ENCODE data around the gene GRIK4. TPM values are rescaled to one million over a fixed set of nuclear protein-coding genes. Genes with fewer than 3 reads are reported as not detected.

The GRIK4 gene
- total RNA-seq, 1 donor from 2014 or later = 0.06 TPM

DNA sequence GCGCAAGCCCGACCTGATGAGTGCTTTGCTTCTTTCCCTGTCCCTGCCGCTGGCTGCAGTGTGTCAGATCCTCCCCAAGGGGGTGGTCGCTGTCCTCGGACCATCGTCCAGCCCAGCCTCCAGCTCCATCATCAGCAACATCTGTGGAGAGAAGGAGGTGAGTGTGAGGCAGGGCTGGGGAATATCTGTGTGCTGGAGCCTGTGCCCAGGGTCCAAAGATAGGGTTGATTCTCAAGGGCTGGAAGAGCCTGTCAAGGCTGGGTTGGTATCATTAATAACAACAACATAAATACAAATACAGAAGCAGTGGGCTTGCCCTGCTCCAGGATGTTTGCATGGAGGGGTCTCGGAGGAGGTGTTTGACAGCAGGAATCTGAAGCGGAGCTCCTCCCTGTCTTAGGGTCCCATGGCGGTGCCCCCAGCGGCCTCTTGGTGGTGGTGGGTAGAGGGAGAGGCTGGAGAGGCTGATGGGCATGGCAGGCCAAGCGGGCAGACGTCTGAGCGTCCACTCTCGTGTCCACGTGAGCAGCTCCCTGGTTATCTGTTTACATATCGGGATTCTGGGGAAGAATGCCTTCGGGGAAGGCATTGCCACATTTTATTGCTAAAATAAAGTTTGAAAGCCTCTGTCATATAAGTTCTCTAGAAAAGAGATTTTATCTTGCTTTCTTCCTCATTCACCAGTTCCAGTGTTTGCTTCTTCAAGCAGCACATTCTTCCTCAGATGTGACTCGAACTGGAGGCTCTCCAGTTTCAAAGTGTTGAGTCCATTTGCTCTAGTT, 304.0 kb downstream of the GRIK4 start:
- no peak overlapping the region for H3K4me3 ChIP-seq (ENCODE audit: low read depth, low read length)

GRCh38 chr11:120816176-120816575, 304.6 kb downstream of the GRIK4 start:
- TF ChIP-seq, protein P1, sequence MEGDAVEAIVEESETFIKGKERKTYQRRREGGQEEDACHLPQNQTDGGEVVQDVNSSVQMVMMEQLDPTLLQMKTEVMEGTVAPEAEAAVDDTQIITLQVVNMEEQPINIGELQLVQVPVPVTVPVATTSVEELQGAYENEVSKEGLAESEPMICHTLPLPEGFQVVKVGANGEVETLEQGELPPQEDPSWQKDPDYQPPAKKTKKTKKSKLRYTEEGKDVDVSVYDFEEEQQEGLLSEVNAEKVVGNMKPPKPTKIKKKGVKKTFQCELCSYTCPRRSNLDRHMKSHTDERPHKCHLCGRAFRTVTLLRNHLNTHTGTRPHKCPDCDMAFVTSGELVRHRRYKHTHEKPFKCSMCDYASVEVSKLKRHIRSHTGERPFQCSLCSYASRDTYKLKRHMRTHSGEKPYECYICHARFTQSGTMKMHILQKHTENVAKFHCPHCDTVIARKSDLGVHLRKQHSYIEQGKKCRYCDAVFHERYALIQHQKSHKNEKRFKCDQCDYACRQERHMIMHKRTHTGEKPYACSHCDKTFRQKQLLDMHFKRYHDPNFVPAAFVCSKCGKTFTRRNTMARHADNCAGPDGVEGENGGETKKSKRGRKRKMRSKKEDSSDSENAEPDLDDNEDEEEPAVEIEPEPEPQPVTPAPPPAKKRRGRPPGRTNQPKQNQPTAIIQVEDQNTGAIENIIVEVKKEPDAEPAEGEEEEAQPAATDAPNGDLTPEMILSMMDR (conservative IDR thresholded peaks at IDR 0.05; ENCODE audit: low read depth, low read length) = no peak
- DNase-seq (ENCODE audit: low read depth) = no peak
- no peak overlapping the region for H3K4me3 ChIP-seq (ENCODE audit: low read depth, low read length)

More for the DNA sequence above, 304.0 kb downstream of the GRIK4 start:
- TF ChIP-seq, protein P1 (conservative IDR thresholded peaks at IDR 0.05; ENCODE audit: low read depth, low read length) = no peak
- DNase-seq (ENCODE audit: low read depth) = no peak

GRCh38 chr11:120816711-120817110, 305.2 kb downstream of the GRIK4 start:
- TF ChIP-seq, protein P1 (conservative IDR thresholded peaks at IDR 0.05; ENCODE audit: low read depth, low read length) = no peak
- H3K4me3 ChIP-seq (ENCODE audit: low read depth, low read length) = no peak overlapping the region
- no peak for DNase-seq (ENCODE audit: low read depth)

GRCh38 chr11:120817158-120817557, 305.6 kb downstream of the GRIK4 start:
- no peak overlapping the region for H3K4me3 ChIP-seq (ENCODE audit: low read depth, low read length)
- TF ChIP-seq, protein P1 (conservative IDR thresholded peaks at IDR 0.05; ENCODE audit: low read depth, low read length) = no peak
- no peak for DNase-seq (ENCODE audit: low read depth)

DNA sequence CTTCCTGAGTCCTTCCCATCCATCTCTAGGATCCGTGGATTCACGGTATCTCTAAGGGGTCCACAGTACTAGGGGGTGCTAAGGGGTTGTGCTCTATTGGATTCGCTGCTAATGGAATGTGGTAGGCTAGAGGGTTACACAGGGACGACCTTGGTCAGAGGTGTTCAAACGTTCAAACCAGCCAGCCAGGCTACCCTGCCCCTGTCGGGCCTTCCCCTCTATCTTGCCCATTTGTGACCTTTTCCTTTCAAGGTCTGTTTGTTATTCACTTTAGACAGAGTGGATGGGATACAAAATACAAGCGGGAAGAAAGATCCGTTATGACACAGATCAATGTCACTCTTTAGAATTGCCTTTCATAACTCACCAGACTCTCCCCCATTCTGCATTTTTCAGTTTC, 306.5 kb downstream of the GRIK4 start:
- H3K4me3 ChIP-seq (ENCODE audit: low read depth, low read length) = no peak overlapping the region
- TF ChIP-seq, protein P1 (conservative IDR thresholded peaks at IDR 0.05; ENCODE audit: low read depth, low read length) = no peak
- no peak for DNase-seq (ENCODE audit: low read depth)

GRCh38 chr11:120819003-120819402, 307.5 kb downstream of the GRIK4 start:
- TF ChIP-seq, protein P1 (conservative IDR thresholded peaks at IDR 0.05; ENCODE audit: low read depth, low read length) = no peak

More at GRCh38 chr11:120819003-120819402, 307.5 kb downstream of the GRIK4 start:
- DNase-seq (ENCODE audit: low read depth) = no peak
- no peak overlapping the region for H3K4me3 ChIP-seq (ENCODE audit: low read depth, low read length)
